K562 (cell line): ENCODE results near the gene ZSCAN1. TPM values are rescaled to one million over a fixed set of nuclear protein-coding genes. Genes with fewer than 3 reads are reported as not detected.
A peak's percentile ranks its signal among the peaks of the same experiment; 100 is the strongest.

Experiments
- CHD4 ChIP-seq: fragments of 200-600 bp; sonication (generic); IDR thresholded peaks from 3 replicates; pipeline ENCODE4 v1.6.1; 2012; ENCODE audit warnings: low read depth, mild to moderate bottlenecking, mixed read lengths, low read length, inconsistent platforms; ENCODE audit not compliant: insufficient read depth, insufficient replicate concordance, poor library complexity, severe bottlenecking
- EGR1 ChIP-seq: fragments of 450-650 bp; conservative IDR thresholded peaks from 2 replicates; pipeline ENCODE4 v1.6.1; 2017; ENCODE audit warnings: mild to moderate bottlenecking
- FOXK1 ChIP-seq: sonication (generic); formaldehyde crosslinking; IDR thresholded peaks from 2 replicates; pipeline ENCODE4 v1.8.0; 2022; ENCODE audit warnings: missing genetic modification reagents, mild to moderate bottlenecking, borderline replicate concordance
- GMEB1 ChIP-seq: fragments of 250-450 bp; sonication (Bioruptor Pico); IDR thresholded peaks from 2 replicates; pipeline ENCODE4 v1.4.0; 2020; ENCODE audit warnings: mild to moderate bottlenecking
- GTF2B ChIP-seq: IDR thresholded peaks from 2 replicates; pipeline ENCODE4 v1.6.1; 2011; ENCODE audit not compliant: insufficient read length; ENCODE audit errors: extremely low read depth
- LEF1 ChIP-seq: fragments of 450-650 bp; IDR thresholded peaks from 2 replicates; pipeline ENCODE4 v1.6.1; 2016; ENCODE audit warnings: mild to moderate bottlenecking
- MIER1 ChIP-seq: fragments of 450-650 bp; IDR thresholded peaks from 2 replicates; pipeline ENCODE4 v1.6.1; 2016; ENCODE audit warnings: antibody characterized with exemption, mild to moderate bottlenecking, low read depth
- MXD1 ChIP-seq: fragments of 250-450 bp; sonication (Bioruptor Pico); IDR thresholded peaks from 2 replicates; pipeline ENCODE4 v1.8.0; 2021; ENCODE audit warnings: borderline replicate concordance, mild to moderate bottlenecking, moderate library complexity; ENCODE audit not compliant: poor library complexity, severe bottlenecking
- NRF1 ChIP-seq, 2 experiments: fragments of 450-650 bp; IDR thresholded peaks in 1 of 2; conservative IDR thresholded peaks in 1 of 2; 2 replicates each; pipeline ENCODE4 v1.6.1; 2014; ENCODE audit warnings: mild to moderate bottlenecking in 2 of 2
- SMAD1 ChIP-seq: fragments of 150-350 bp; IDR thresholded peaks from 2 replicates; pipeline ENCODE4 v1.6.1; 2014; ENCODE audit warnings: low read length, low read depth; ENCODE audit not compliant: partially characterized antibody
- TBL1XR1 ChIP-seq, 2 experiments: IDR thresholded peaks; 2 replicates each; pipeline ENCODE4 v1.6.1; 2012; ENCODE audit warnings: improper control_type of control experiment in 2 of 2, low read length in 2 of 2, mild to moderate bottlenecking in 1 of 2
- ZNF197 ChIP-seq: fragments of 200-800 bp; sonication (Bioruptor generic); IDR thresholded peaks from 2 replicates; pipeline ENCODE4 v1.6.1; 2016; ENCODE audit warnings: low read depth, missing genetic modification characterization, missing compliant biosample characterization
- ZNF512 ChIP-seq: IDR thresholded peaks from 2 replicates; pipeline ENCODE4 v1.6.1; 2016; ENCODE audit warnings: missing genetic modification characterization, missing compliant biosample characterization
- ZNF551 ChIP-seq: fragments of 250-450 bp; sonication (Bioruptor Pico); IDR thresholded peaks from 2 replicates; pipeline ENCODE4 v1.5.0; 2021; ENCODE audit warnings: mild to moderate bottlenecking, moderate library complexity
- ZNF584 ChIP-seq: fragments of 200-800 bp; sonication (Bioruptor generic); IDR thresholded peaks from 2 replicates; pipeline ENCODE4 v1.6.1; 2016; ENCODE audit warnings: low read depth, mild to moderate bottlenecking, missing genetic modification characterization, missing compliant biosample characterization
- polyA plus RNA-seq, 8 experiments: library from polyadenylated mRNA; depleted of rRNA in 4 of 8; stranded (reverse) in 5 of 8; unstranded in 3 of 8; fragments of >200 nt; fragmentation: Nextera tagmentation in 2 of 8; fragmentation: Illumina TruSeq in 1 of 8; extraction: Ambion mirVana in 2 of 8; extraction: Trizol in 1 of 8; gene quantifications; 2 replicates each; pipeline versions ENCODE4 v1.2.1 to v1.2.3, GENCODE V29; 2011 to 2014; ENCODE audit warnings: inconsistent platforms in 1 of 8, missing spikeins in 1 of 8
- total RNA-seq, 7 experiments: library from RNA; depleted of rRNA in 6 of 7; stranded (reverse); fragments of >200 nt in 6 of 7; fragmentation: Illumina TruSeq in 2 of 7; extraction: Trizol in 2 of 7; gene quantifications; 2 replicates each; pipeline versions ENCODE4 v1.2.1 to v1.2.3, GENCODE V29; 2011 to 2021; ENCODE audit warnings: low replicate concordance in 1 of 7
- TF ChIP-seq, protein P1 (sequence below): fragments of 250-450 bp; sonication (Bioruptor Pico); IDR thresholded peaks from 2 replicates; pipeline ENCODE4 v1.4.0; 2020; ENCODE audit warnings: mild to moderate bottlenecking, moderate library complexity
- TF ChIP-seq, protein P2 (sequence below): fragments of 450-650 bp; IDR thresholded peaks from 2 replicates; pipeline ENCODE4 v1.6.1; 2014; ENCODE audit warnings: low read depth, mild to moderate bottlenecking, moderate library complexity, borderline replicate concordance

The ZSCAN1 gene
- total and polyA plus RNA-seq, 9 of the 15 experiments (the other 6 are each of a cell fraction or from before 2014, with no cell fraction given), result not detected

DNA sequence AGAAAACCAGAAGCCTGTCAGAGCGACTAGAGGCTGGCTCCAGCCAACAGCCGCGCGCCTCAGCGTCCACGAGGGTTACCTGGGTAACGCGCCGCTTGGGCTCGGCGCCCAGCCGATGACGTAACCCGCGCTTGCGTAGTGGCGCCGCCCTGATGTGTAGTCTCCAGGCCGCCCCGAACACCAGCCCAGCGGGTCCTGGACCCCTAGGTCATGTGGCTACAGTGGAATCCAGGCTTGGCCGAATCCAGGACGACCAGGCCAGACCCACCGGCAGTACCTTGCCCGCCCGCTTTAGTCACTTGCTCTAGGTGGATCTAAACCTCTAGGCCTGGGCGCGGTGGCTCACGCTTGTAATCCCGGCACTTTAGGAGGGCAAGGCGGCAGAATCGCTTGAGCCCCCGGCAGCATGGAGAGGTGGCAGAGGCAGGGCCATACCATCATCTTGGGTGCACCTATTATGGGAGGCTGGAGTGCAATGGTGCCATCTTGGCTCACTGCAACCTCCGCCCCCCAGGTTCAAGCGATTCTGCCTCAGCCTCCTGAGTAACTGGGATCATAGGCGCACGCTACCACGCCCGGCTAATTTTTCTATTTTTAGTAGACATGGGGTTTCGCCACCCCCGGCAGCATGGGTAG is 24.0 kb upstream of the ZSCAN1 start (continued):
- TF ChIP-seq EGR1, result no peak
- peak; percentile 90 to 92 for TF ChIP-seq NRF1 (conservative IDR thresholded peaks at IDR 0.05 in 1 of 2, IDR thresholded peaks at IDR 0.05 in 1 of 2)
- no peak for TF ChIP-seq ZNF551 (CRISPR knock-in tag)
- TF ChIP-seq TBL1XR1 (IDR thresholded peaks at IDR 0.05; ENCODE audit: low read length in 2 of 2), result no peak
- TF ChIP-seq, protein P1, sequence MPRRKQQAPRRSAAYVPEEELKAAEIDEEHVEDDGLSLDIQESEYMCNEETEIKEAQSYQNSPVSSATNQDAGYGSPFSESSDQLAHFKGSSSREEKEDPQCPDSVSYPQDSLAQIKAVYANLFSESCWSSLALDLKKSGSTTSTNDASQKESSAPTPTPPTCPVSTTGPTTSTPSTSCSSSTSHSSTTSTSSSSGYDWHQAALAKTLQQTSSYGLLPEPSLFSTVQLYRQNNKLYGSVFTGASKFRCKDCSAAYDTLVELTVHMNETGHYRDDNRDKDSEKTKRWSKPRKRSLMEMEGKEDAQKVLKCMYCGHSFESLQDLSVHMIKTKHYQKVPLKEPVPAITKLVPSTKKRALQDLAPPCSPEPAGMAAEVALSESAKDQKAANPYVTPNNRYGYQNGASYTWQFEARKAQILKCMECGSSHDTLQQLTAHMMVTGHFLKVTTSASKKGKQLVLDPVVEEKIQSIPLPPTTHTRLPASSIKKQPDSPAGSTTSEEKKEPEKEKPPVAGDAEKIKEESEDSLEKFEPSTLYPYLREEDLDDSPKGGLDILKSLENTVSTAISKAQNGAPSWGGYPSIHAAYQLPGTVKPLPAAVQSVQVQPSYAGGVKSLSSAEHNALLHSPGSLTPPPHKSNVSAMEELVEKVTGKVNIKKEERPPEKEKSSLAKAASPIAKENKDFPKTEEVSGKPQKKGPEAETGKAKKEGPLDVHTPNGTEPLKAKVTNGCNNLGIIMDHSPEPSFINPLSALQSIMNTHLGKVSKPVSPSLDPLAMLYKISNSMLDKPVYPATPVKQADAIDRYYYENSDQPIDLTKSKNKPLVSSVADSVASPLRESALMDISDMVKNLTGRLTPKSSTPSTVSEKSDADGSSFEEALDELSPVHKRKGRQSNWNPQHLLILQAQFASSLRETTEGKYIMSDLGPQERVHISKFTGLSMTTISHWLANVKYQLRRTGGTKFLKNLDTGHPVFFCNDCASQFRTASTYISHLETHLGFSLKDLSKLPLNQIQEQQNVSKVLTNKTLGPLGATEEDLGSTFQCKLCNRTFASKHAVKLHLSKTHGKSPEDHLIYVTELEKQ (CRISPR knock-in tag), result no peak
- no peak for TF ChIP-seq GTF2B
- no peak for TF ChIP-seq LEF1
- TF ChIP-seq ZNF512 (tag), result no peak
- TF ChIP-seq ZNF197 (CRISPR knock-in tag), result no peak
- TF ChIP-seq FOXK1, result no peak
- TF ChIP-seq MXD1 (CRISPR knock-in tag), result no peak
- no peak; the same call in 1 of the 2 replicates for TF ChIP-seq GMEB1 (CRISPR knock-in tag)
- no peak for TF ChIP-seq MIER1
- TF ChIP-seq ZNF584 (CRISPR knock-in tag), result no peak
- no peak for TF ChIP-seq SMAD1
- no peak for TF ChIP-seq CHD4
- TF ChIP-seq, protein P2, sequence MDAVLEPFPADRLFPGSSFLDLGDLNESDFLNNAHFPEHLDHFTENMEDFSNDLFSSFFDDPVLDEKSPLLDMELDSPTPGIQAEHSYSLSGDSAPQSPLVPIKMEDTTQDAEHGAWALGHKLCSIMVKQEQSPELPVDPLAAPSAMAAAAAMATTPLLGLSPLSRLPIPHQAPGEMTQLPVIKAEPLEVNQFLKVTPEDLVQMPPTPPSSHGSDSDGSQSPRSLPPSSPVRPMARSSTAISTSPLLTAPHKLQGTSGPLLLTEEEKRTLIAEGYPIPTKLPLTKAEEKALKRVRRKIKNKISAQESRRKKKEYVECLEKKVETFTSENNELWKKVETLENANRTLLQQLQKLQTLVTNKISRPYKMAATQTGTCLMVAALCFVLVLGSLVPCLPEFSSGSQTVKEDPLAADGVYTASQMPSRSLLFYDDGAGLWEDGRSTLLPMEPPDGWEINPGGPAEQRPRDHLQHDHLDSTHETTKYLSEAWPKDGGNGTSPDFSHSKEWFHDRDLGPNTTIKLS, result no peak
